ENCODE data around the gene CD52.

The CD52 gene

GRCh38 chr1:26283871-26284596 lies 33.7 kb upstream of the CD52 start:
- POLR2A ChIA-PET (ENCODE audit: low non-redundant PET) = interaction anchor here (0.6 kb wide), 2 partner anchors 80 to 134 kb away, joined by 3 to 4 read pairs; no protein-coding TSS in a partner anchor
- peak overlapping the region; percentile 99 for H3K27ac ChIP-seq
- CTCF ChIA-PET = interaction anchor here (0.7 to 1.6 kb wide), 7 partner anchors 25 to 133 kb away, joined by 3 to 11 read pairs (median 4); no protein-coding TSS in a partner anchor
- no peak for TF ChIP-seq CTCF (conservative IDR thresholded peaks at IDR 0.05; ENCODE audit: low read depth)
- DNase-seq (ENCODE audit: low spot score) = no peak

- H3K27ac ChIP-seq = peak overlapping the region; percentile 99
- ChIA-PET POLR2A (ENCODE audit: low non-redundant PET) (interaction anchor here (0.6 kb wide), 2 partner anchors 79 to 133 kb away, joined by 3 to 4 read pairs; no protein-coding TSS in a partner anchor), CTCF (interaction anchor here (0.6 to 1.6 kb wide), 13 partner anchors 8 to 810 kb away, joined by 3 to 11 read pairs (median 4); no protein-coding TSS in a partner anchor)
- DNase-seq (ENCODE audit: low spot score) = peak; percentile 90
- peak; percentile 62 for TF ChIP-seq CTCF (conservative IDR thresholded peaks at IDR 0.05; ENCODE audit: low read depth)
These were observed 33.0 kb upstream of the CD52 start for GRCh38 chr1:26284597-26285347.

DNA sequence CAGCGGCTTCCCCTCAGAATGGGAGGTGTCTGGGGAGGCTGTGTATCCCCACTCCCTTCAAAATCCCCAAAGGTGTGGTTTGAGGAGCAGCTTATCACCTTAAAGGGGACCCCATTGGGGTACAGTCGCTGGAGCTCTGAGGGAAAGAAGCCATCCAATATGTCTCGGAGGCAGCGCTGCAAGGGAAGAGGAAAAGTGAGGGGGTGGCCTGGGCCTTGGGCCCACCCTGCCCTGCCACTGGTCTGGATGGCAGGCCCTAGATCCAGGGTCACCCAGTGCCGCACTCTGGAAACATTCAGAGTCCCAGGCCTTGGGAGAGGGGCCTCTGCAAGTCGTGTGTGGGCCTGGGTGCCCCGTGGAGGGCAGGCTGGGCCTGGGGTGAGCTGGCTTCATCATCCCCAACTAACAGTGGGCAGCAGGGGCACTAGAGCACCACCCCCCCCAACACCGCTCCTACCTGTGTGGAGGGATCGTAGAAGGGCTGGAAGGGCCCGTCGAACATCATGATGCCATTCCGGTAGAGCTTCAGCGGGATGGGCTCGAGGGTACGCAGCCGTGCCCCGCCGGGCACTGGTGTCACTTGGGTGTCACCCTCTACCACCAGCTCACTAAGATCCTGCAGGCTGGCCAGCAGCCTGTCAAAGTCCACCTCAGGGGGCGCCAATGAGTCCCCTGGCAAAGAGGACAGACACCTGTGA lies 32.2 kb upstream of the CD52 start:
- DNase-seq (ENCODE audit: low spot score) = no peak
- ChIA-PET CTCF (interaction anchor here (0.6 to 1.9 kb wide), 14 partner anchors 9 to 809 kb away, joined by 3 to 11 read pairs (median 4); no protein-coding TSS in a partner anchor), POLR2A (ENCODE audit: low non-redundant PET) (no interaction called here)
- peak overlapping the region; percentile 99 for H3K27ac ChIP-seq
- no peak for TF ChIP-seq CTCF (conservative IDR thresholded peaks at IDR 0.05; ENCODE audit: low read depth)

- TF ChIP-seq CTCF (conservative IDR thresholded peaks at IDR 0.05; ENCODE audit: low read depth) = no peak
- ChIA-PET POLR2A (ENCODE audit: low non-redundant PET) (no interaction called here), CTCF (interaction anchor here (0.6 to 1.9 kb wide), 7 partner anchors 10 to 395 kb away, joined by 4 to 10 read pairs (median 5); no protein-coding TSS in a partner anchor)
- peak overlapping the region; percentile 99; the same call in 1 of the 2 replicates for H3K27ac ChIP-seq
- no peak for DNase-seq (ENCODE audit: low spot score)
These were observed 31.7 kb upstream of the CD52 start for GRCh38 chr1:26286064-26286416.

DNA sequence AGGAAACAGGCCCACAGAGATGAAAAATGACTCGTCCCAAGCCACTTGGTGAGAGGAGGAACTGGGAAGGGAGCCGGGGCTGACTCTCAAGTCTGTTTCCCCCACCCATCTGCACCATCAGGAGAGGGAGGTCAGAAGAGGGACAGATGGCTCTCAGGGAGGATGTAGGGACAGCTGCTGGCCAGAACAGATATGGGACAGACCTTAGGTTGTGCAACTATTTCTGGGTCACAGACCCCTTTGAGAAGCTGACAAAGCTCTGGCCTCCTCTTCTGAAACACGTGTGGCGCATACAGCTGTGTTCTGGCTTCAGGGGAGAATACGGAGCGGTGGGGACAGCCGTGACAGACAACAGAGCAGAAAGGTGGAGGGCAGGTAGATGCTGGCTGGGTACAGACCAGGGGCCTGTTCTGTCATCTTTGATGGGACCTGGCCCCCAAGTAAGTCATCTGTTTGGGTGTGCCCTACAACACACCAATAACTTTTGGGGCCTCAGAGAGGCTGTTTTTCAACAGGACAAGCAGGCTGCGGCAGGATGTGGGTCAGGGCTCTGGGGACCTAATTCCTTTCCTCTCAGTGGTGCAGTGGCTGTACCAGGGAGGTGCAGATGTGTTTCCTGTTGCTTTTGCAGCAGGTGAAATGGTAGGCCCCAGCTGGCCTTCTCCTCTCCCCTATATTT lies 30.6 kb upstream of the CD52 start:
- H3K27ac ChIP-seq = peak overlapping the region; percentile 56
- ChIA-PET POLR2A (ENCODE audit: low non-redundant PET) (interaction anchor here (0.7 kb wide), 1 partner anchor 7 kb away, joined by 3 read pairs; the partner anchor contains the start of gene SH3BGRL3), CTCF (interaction anchor here (0.9 to 1.9 kb wide), 2 partner anchors 9 to 53 kb away, joined by 3 to 10 read pairs; no protein-coding TSS in a partner anchor)
- no peak for DNase-seq (ENCODE audit: low spot score)
- TF ChIP-seq CTCF (conservative IDR thresholded peaks at IDR 0.05; ENCODE audit: low read depth) = no peak

All from RWPE1 (cell line).